Measurements from ENCODE around the gene ADAMTS2.

The ADAMTS2 gene

DNA sequence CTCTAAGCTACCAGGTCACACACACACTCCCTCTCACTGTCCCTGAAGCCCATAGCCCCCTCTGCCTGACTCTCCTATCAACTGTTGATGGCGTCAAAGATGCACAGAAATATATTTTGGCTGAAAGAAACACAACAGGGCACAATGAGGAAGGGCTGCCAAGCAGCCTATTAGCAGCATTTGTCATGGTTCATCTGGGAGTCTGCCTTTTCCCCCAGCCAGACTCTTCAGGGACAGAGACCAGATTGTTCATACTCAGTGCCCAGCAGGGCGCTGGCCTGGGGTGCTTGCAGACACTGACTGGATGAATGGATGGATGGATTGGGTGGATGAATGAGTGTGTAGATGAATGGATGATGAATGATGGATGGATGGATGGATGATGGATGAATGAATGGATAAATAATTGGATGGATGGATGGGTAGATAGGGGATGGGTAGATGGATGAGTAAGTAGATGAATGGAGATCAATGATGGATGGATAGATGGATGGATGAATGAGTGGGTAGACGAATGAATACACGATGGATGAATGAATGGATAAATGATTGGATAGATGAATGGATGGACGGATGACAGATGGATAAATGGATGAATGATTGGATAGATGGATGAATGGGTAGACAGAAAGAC, 90.5 kb downstream of the ADAMTS2 start:
- no peak for DNase-seq (ENCODE audit: low read depth in 2 of 2)

DNA sequence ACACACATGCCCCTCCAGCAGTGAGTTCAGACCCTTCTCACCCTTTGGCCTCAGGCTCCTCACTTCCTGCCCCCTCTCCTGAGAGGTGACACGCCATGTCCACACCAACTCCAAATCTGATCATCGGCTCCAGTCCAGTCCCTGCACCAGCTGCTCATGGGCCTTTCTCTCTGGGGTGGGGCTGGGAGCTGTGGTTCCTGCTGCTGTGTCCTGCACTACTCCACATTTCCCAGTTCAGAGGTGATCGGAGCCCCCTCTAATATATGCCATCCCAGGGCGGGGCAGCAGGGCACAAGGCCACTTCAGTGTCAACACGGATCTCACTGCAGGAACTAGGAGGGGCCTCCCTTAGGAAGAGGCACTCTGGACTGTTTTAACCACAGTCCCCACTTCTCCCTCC, 91.5 kb downstream of the ADAMTS2 start:
- DNase-seq (ENCODE audit: low read depth in 2 of 2): no peak

DNA sequence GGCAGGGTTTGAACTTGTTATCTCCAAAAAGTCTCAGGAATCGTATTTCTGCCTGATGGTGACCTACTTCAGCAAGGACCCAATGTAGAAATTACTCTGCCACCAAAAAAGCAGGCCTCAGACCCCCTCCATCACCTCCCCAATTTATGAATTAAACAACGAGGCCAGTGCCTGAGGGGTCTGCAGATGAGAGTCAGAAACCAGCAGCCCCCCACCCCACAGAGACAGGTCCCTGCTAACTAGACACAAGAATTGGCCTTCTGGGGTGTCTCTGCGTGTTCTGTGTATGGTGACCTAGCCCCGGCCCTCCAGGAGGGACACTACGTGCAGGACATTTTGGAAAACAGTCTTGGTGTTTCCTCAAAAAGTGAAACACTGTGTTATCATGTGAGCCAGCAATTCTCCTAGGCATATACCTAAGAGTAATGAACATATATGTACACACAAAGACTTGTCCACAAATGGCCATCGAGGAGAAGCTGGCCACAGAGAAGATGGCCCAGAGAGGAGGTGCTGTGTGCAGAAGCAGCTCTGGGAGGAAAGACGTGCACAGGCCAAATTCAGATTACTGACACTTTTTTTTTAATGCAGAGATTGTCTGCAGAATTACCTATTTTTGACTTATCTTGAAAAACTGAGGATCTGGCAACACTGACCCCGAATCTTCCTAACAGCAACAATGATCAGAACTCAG, 93.8 kb downstream of the ADAMTS2 start:
- no peak for DNase-seq (ENCODE audit: low read depth in 2 of 2)

DNA sequence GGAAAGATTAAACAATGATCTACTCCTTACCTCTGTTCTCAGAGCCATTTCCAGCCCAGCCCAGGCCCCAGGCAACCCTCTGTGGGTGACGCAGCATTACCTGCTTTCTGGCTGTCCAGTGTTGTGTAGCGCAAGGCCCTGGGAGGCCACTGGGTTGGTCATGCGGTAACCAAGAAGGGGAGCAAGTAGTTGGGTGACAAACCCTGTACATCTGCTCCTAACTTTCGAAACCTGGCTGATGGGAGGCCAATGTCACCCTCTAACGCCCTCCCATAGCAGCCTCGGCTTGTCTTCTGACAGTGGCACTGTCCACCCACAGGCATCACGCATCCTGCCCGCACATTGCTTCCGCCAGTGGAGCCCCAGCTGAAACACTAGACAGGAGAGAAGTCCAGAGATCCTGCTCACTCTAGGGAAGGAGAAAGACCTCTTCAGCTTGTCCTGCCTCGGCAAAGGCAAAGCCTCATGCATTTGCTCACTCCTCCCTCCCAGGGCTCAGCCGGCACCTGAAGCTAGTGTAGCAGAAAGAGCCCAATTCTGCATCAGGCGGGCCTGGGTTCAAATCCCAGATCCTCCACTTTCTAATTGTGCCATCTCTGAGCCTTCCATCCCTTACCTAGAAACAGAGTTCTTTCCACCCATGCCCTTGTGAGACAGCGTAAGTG, 94.6 kb downstream of the ADAMTS2 start:
- DNase-seq (ENCODE audit: low read depth in 2 of 2): no peak

DNA sequence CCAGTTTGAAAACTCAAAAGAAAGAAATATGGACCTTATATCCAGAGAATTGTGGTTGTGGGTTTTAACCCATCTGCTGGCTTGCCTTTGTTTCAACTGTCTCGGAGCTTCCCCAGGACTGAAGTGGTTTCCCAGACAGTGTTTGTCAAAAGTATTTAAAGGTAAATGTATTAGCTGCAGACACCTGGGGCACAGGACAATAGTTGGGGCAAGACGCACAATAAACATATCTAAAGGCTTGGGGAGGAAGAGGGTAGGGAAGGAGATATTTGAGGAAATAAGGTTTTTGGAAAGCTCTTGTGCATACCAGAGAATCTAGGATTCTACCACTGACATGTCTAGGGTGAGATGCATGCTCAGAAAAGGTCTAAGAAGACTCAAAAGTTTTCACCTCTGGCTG, 99.0 kb downstream of the ADAMTS2 start:
- no peak for DNase-seq (ENCODE audit: low read depth in 2 of 2)

DNA sequence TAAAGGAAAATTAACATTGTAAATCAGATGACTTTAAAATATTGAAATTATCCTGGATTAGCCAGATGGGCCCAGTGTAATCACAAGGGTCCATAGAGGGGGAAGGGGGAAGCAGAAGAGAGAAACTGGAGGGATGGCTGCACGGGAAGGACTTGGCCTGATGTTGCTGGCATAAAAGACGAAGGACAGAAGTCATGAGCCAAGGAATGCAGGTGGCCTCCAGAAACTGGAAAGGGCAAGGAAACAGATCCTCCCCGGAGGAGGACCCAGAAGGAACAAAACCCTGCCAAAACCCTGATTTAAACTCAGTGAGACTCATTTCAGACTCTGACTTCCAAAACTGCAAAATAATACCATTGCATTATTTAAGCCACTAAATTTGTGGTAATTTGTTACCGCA, 100.2 kb downstream of the ADAMTS2 start:
- no peak for DNase-seq (ENCODE audit: low read depth in 2 of 2)

DNA sequence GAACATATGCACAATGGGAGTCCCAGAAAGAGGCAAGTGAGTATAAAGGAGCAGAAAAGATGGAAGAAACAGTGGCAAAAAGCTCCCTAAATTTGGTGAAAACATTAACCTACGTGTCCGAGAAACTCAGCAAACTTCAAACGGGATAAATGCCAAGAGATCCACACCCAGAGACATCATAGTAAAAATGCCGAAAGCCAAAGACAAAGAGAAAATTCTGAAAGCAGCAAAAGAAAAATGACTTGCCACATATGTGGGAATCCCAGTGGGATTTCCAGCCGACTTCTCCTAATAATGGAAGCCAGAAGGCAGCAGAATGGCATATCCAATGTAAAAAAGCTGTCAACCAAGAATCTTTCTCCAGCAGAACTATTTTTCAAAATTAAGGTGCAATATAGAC, 101.2 kb downstream of the ADAMTS2 start:
- DNase-seq (ENCODE audit: low read depth in 2 of 2): no peak

DNA sequence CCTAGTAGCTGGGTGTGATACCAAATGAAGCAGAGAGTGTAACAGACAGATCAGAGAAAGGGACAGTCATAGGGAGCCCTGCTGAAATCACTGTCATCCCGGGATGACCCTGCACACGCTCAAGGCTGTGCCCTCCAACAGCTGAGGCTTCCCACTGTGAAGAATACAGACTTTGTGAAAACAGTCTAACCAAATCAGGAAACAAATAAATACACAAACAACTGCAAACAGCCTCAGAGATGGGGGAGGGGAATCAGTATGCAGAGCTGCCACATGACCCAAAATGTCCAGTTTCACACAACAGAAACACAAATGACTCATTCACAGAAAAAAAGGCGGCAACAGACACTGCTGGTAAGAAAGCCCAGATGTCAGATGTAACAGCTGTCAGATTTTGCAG, 101.9 kb downstream of the ADAMTS2 start:
- no peak for DNase-seq (ENCODE audit: low read depth in 2 of 2)

DNA sequence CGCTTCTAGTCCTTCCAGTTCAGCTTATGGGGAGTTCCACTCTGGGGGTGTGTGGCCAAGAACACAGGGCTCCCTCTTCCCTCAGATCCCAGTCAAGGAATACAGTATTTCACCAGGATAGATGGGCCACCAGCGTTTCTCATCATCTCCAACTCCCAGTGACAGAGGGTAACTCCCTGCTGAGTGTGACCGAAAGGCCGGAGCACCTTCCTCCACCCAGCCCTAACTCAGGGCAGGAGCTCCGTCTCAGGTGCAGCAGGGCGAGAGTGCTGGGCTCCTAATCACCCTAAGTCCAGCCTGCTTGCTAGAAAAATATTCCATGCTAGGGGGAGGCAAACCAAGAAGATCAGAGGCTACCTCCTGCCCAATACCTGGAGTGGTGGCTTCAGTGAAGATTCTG, 102.6 kb downstream of the ADAMTS2 start:
- no peak for DNase-seq (ENCODE audit: low read depth in 2 of 2)

DNA sequence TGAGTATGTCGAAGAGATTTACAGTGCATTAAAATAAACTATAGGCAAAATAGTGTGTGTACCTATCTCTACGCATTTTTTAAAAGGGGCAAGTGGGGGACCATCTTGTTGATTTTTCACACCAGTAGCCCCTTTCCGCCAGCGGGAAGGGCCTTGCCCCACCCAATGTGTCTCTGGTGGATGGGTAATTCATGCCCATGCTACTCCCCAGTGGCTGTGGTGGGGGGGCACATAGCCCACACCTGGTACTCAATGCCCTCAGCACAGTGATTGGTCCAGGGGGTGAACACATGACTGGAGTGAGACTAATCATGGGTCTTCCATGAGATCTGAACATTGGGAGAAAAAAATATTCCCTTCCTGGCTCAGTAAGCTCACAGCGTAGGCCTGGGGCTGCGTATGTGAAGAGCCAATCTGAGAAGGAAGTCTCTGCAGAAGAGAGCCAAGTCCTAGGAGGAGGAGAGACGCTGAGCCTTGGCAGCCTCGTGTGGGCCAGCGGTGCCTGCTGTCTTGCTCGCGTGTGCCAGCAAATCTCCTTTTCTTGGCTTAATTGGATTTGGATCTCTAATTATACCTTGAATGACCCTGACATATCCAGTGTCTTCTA, 103.4 kb downstream of the ADAMTS2 start:
- DNase-seq (ENCODE audit: low read depth in 2 of 2): no peak

DNA sequence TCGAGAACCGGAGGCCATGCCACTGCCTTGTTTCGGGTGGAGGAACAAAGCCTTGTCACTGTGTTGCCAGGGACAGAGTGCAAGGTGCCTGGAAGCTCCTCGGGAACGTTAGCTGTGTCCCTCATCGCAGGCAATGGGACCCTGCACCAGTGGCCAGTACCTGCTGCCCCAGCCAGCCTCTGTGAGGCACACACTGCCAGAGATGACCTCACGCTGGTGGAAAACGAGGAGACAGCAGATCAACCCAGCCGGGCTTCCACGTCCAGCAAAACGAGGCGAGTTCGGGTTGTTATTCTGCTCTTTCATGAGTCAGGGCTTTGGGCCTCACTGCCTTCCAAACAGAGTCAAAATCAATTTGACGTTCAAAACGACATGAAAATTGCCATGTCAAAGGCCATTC, 104.1 kb downstream of the ADAMTS2 start:
- DNase-seq (ENCODE audit: low read depth in 2 of 2): no peak

DNA sequence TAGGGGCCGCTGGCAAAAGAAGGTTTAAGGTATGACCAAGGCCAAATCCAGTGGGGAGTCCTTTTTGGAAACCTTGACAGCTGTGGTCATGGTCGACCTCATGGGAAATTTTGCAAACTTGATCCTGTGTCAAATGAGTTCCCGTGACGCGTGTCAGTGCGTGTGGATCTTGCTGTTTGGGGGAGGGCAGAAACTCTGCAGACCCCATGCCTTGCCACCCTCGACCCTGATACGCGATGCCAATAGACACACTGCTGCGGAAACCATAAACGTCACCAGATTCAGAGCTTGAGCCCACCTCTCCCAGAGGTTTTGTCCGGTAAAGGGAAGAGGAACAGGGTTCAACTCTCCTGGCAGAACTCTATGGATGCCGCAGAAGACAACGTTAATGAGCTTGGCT, 104.7 kb downstream of the ADAMTS2 start:
- no peak for DNase-seq (ENCODE audit: low read depth in 2 of 2)

DNA sequence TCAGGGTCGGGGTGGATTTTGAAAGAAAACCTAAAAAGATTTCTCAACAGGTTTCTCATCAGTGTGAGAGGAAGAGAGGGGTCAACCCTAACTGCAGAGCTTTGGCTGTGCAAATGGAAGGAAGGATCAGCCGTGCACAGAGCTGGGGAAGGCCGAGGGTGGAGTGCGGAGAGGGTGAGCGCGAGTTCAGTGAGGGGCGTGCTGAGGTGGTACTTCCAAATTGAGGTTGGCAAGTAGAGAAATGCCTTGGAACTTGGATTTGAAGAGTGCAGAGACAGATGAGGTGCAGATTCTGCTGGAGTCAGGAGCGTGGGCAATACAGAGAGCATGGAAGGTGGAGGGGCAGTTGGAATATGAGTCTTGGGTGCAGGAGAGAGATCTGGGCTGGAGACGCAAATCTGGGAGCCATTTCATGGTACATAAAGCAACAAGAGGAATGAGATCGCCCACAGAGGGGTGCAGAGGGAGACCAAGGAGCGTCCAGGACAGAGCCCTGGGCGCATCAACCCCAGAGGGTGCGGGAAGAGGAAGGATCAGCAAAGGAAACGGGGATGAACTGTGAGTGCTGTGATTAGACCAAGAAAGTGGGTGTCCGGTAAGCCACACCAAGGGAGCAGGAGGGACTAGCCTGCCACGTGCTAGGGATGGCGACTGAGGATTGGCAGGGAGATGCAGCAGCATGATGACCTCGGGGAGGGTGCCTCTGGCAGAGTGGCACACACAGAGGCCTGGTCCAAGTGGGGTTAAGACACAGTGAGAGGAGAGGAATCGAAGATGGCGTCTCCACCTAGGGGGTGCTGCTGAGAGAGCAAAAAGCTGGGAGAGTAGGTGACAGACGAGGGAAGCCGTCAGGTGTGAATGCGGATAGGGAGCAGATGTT, 105.8 kb downstream of the ADAMTS2 start:
- DNase-seq (ENCODE audit: low read depth in 2 of 2): no peak

DNA sequence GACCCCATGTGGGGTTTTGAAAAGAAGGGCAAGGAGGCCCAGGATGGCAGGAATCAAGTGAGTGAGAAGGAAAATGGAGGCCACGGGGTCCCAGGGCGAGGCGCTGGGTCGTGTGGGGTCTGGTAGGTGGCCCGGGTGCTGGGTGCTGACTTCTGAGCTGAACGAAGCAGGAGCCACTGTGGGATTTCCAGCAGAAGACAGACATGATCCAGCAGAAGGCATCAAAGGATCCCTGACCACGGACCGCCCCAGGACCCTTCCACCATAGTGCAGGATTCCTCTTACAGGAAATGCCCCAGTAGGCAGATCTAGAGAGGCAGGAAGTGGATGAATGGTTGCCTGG, 106.7 kb downstream of the ADAMTS2 start:
- no peak for DNase-seq (ENCODE audit: low read depth in 2 of 2)

DNA sequence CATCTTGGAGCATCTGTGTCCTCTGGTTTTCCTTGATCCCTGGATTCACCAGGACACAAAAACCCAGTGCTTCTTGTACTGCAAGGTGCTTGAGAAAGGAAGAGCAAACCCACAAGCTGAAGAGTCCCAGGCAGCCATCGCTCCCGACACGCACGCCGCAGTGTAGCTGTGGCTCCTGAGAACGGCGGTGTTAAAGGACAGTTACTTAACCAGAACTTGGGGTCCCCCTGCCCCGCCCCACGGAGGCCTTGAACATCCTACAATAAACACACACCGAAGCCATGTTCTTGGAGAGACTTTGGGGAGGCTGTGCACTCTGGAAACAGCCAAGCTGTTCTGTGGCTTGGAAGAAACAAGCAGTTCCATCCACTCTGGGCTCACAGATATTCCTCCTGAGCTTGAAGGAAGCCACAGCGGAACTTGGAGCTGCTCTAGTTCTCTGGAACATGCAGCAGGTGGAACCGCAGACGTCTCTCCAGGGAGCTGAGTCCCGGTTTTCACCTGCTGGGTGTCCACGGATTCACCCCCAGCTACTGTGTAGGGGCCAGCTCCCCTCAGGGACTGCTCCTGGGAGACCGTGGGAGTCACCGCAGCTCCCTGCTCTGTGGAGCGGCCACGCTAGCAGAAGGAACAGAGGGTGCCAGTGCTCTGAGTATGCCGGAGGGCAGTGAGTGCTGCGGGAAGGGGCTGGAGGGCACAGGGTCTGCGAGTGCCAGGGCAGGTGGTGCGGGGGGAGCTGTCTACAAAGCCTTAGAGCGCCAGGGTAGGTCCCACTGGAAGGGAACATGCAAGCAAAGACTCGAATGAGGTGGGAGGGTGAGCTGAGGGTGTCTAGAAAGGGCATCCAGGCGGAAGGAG, 107.3 kb downstream of the ADAMTS2 start:
- DNase-seq (ENCODE audit: low read depth in 2 of 2): no peak

DNA sequence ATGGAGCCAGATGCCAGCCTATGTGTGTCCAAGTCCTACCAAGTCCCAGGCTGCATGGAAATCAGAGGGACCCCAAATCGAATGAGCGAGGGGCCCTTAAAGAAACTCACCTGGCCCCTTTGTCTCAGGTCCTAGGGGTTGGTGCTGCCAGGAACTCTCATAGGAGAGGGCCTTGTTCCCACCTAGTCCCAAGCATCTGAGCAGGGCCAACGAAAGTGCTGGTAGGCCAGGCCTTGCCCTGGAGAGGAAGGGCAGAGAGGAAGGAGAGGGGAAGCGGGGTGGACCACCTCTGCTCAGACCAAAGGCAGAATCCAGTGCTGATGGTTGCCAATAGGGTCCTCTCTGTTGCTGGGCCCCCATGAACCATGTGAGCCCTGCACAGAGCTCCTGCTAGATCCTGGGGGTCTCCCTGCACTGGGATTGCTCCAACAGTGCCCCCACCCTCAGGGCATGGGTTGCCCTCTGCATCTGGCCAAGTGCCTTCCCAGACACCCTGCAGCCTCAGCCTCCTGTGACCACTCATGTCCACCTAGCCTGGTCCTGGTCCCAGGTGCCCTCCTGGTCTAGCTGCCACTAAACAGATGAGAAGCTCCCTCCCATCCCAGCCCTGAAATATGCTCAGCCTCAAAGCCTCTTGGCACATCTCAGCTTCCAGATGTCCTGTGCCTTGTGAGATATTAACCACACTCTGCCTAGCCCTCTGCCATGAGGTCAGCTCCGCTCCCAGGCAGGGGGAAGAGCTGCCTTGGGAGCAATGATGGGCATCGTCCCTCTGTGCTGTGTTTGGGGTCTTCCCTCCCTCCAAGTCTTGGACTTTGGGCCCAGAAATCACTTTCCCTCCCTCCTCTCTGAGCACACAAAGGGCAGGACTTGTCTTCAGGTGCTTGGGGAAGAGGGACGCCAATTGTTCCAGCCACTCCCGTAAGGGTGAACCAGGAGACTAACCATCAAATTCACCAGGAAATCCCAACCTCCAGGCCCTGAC, 109.6 kb downstream of the ADAMTS2 start:
- DNase-seq (ENCODE audit: low read depth in 2 of 2): no peak

DNA sequence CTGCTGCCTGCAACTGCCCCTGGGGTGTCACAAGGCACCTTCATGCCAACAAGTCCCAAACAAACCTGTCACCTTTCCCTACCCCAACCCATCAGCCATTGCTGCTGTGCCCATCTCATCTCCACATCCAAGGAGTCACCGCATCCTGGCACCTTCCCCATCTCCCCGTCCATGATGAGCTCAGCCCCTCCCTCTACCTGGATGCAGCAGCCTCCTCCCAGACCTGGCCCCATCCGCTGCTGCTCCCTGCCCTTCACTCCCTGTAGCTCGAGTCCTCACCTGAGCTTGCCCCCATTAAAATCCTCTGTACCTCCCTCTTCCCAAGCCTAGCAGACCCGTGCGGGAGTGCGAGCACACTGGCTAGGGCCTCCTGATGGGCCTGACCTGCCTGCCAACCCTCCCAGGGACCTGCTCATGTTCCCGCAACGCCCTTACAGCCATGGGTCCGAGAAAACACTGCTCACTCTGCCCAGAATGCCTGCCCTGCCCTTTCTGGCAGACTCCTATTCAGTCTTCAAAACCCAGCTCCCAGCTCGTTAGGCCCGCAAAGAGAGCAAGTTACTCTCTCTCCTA, 110.6 kb downstream of the ADAMTS2 start:
- no peak for DNase-seq (ENCODE audit: low read depth in 2 of 2)

DNA sequence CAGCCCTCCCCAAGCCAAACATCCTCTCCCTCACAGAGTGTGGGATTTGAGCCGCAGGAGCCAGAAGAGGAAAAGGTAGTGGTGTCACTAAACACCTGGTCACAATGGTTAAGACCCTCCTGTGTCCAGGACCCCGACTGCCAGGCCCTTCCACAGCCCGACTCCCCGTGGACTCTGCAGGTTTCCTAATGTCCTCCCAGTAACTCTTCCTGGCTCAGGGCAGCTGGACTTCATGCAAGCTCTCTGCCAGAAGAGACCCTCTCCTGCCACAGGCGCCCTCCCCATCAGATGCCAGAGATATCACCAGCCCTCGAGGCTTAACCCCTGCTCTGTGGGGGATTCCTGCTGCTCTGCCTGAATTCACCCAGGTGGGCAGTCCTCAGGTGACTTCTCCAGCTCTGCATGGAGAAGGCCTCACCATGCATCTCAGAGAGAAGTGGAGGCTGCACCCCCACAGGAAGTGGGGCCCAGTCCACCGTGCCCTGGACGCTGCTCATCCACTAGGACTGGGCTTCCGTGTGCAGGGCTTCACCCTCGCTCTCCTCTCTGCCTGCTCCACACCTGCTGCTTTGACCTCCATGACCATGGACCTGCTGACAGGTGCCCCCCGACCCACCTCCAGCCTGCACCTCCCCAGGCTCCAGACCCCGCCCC, 111.2 kb downstream of the ADAMTS2 start:
- no peak for DNase-seq (ENCODE audit: low read depth in 2 of 2)
